GM18867 (cell line): ENCODE data around the gene HYDIN.
"Not testable (repeated sequence)": the region's sequence is repeated elsewhere in the genome, so short reads cannot be mapped to it uniquely, and the experiment has no call there.

Experiments
- ATAC-seq: cut with Tn5 transposase; IDR thresholded peaks from one replicate; pipeline ENCODE4 v1.9.1; 2021; ENCODE audit warnings: mild to moderate bottlenecking, moderate library complexity; ENCODE audit not compliant: unreplicated experiment

Gene HYDIN

GRCh38 chr16:71009440-71010223 lies 220.9 kb downstream of the HYDIN start:
- not testable (repeated sequence) for ATAC-seq

DNA sequence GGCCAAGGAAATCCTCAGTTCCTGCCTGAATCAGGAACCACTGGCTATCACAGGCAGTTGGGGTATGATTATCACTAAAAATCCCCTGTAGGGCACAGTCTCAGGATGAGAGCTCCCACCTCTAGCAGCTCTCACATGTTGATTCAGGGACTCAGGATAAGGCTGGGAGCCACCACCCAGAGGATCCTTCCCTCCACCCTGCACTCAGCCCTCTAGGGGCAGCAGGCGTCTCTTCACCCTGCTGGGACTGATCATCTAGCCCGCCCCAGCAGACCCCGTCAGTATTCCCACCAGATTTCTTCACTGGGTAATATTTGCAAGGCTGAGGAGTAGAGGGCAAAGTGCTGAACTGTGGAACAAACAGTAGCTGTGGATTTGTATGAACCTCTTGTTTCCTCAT lies 224.0 kb downstream of the HYDIN start:
- ATAC-seq, result not testable (repeated sequence)

DNA sequence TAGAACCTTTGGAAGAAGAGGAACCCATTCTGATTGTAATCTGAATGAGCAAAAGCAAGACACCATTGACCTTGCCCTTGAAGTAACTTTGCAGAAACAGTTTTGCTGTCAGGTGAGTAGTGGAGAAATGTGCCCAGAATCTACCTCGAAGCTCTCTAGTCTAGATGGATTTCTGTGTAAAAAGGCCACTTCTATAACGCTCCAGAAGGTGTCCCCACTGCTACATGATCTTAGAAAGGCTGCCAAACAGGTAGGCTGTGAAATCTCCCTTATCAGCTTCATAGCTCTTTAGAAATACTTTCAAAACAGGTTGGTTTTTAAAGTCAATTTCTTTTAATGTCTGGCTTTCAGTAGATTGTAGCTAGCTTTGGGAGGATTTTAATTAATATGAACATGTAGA lies 230.8 kb downstream of the HYDIN start:
- not testable (repeated sequence) for ATAC-seq

DNA sequence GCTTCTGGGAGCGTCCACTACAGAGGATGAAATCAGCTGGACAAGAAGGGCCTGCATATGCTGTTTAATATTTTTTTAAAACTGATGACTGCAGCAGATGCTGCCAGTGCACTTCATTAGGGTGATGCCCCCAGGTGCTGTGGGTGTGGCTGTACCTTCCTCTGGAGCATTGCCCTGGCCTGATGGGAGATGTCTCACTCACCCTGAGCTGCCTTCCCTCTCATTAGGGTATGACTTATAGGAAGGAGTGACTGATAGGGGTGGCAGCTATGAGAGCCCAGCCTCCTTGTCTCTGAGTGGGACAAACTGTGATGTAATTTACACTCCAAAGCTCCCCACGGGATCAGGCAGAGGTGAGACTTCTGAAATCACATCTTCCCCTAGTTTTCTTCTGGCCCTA lies 234.7 kb downstream of the HYDIN start:
- ATAC-seq, result not testable (repeated sequence)

GRCh38 chr16:70992511-70992910 lies 238.0 kb downstream of the HYDIN start:
- ATAC-seq, result not testable (repeated sequence)

GRCh38 chr16:70987019-70987715 lies 243.4 kb downstream of the HYDIN start:
- ATAC-seq, result not testable (repeated sequence)

- ATAC-seq, result not testable (repeated sequence)
These were observed 245.8 kb downstream of the HYDIN start for GRCh38 chr16:70984675-70985074.

GRCh38 chr16:70968332-70968731 lies 262.2 kb downstream of the HYDIN start:
- ATAC-seq, result not testable (repeated sequence)

DNA sequence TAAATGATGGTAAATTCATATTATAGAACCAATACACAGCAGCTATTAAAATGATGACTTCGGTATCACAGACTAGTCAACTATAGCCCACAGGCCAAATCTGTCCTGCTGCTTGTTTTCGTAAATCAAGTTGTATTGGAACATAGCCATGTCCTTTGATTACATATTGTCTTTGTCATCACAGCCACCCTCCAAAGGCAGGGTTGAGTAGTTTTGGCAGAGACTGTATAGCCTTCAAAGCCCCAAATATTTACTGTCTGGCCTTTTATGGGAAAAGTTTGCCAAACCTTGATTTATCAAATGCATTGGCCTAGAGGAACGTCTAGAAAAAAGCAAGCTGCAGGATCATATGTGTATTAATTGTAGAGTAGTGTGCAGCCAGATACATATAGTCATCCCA lies 270.4 kb downstream of the HYDIN start:
- ATAC-seq, result not testable (repeated sequence)

DNA sequence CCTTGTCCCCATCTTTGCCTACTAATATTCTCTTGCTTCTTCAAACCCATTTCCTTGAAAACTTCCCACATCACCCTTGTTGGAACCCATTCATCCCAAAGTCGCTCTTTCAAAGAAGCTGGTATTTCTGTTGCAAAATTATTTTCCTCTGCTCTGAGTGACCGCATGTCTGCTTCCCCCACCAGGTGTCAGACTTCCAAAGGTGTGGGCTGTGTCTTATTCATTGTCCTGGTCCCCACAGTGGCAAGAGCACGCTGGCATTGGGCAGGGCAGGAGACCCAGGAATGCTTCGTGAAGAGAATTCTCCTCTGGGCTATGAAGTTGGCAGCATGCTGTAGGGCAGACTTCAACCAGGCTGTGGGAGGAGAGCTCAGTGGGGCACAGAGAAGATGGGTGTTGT lies 275.6 kb downstream of the HYDIN start:
- not testable (repeated sequence) for ATAC-seq

DNA sequence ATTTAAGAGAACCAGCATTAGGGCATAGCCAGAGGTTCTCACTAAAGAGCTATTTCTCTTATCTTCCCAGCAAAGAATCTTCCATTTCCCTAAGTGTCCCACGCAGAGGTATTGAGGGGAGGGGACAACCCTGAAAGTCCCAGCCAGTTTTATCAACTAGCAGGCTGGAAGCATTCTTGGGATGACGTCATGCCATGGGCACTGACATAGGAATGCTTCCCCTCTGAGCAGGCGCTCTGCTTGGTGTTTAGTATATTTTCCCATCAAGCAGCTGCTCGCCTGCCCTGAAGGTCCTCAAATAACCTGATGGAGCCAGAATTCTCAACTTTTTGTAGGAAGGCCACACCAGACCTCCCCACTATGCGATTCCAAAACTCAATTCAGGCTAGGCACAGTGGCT lies 276.7 kb downstream of the HYDIN start:
- ATAC-seq, result not testable (repeated sequence)

DNA sequence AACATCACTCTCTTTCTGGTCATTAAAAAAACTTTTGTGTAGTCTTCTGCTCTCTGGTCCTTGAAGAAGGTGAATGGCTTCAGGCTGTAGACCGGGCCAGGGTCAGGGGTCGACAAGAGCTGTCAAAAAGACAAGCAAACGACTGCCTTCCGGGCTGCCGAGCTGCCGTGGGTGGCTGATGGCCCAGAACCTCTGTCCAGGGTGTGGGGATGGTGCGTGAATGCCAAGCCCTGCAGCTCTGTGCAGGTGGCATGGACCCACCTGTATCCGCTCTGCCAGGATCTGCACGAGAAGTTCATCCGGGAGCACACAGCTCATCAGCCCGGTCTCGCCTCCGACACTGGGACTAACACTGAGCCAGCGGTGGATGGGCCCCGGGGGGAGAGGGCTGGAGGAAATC lies 287.0 kb downstream of the HYDIN start:
- ATAC-seq, result not testable (repeated sequence)

- not testable (repeated sequence) for ATAC-seq
These were observed 290.7 kb downstream of the HYDIN start for GRCh38 chr16:70939690-70940359.

- ATAC-seq, result not testable (repeated sequence)
These were observed 293.6 kb downstream of the HYDIN start for GRCh38 chr16:70936781-70937525.

DNA sequence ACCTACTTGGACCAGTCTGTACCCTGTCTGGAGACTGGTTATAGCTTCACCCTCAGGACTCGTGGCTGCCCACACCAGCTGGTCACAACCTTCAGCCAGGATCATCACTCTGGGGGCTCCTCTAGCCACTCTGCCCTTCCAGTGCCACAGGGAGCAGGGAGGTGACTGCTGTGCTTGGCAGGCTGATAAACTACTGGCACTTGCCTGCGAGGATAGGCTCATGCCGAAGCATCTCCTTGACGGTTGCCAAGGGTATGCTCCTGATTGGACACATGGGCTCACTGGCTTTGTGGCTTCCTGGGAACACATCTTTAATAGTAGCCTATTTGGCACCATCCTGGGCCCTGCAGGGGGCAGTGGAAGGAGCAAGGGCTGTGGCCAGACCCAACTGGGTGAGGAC lies 295.2 kb downstream of the HYDIN start:
- not testable (repeated sequence) for ATAC-seq

DNA sequence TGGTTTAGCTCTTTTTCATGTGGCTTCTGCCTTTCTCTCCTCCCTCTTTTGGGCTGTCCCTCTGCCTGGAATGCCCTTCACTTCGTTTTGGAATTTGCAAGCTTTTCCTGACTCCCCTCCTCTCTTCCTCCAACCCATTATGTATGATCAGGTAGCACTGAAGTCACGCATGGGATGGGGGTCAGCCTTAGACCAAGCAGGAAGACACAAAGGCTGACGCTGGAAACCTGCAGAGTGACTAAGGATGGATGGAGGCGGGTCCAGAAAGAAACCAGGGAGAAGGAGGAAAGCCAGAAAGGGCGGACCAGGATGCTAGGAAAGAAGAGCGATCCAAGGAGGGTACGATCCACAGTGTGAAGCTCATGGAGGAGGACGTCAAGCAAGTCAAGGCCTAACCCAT lies 296.8 kb downstream of the HYDIN start:
- ATAC-seq, result not testable (repeated sequence)

- ATAC-seq, result not testable (repeated sequence)
These were observed 299.8 kb downstream of the HYDIN start for GRCh38 chr16:70930757-70931156.

DNA sequence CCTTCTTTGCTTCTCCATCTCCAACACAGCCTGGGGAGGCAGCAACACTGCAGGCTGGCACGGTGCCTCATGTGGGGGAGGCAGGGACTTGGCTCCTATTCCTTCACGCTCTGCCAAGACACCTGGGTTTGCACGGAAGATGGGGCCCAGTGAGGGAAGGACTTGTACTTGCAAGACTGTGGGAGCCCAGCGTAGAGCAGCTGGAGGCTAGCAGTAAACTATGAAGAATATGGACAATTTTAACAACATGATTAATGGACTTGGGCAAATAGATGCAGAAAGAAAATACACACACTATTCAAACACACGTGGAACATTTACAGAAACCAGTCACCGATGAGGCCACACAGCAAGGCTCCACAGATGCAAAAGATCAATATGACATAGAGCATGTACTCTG lies 308.4 kb downstream of the HYDIN start:
- ATAC-seq, result not testable (repeated sequence)

DNA sequence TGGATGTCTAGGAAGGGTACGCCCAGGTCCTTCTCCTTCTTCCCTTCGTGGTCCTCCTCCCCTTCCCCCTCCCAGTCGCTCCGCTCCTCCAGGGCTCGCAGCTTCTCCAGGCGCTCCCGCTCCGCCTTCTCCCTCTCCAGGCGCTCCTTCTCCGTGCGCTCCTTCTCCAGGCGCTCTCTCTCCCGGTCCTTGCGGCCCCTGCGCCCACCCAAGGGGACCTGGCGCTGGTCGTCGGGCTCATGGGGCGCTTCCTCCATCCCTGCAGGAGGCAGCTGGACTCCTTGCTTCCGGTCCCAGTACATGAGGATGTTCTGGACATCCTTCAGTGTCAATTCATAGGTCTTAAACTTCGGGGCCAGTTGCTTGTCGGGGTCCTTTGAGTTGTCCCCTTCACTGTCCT lies 309.9 kb downstream of the HYDIN start:
- not testable (repeated sequence) for ATAC-seq

- not testable (repeated sequence) for ATAC-seq
These were observed 342.3 kb downstream of the HYDIN start for GRCh38 chr16:70888208-70888607.

GRCh38 chr16:70884652-70885051 lies 345.9 kb downstream of the HYDIN start:
- not testable (repeated sequence) for ATAC-seq
